Left ventricle myocardium inferior (tissue), 1 donor: ENCODE data around the gene STEAP3. TPM values are rescaled to one million over a fixed set of nuclear protein-coding genes. Genes with fewer than 3 reads are reported as not detected.

Source experiments
- DNase-seq: peaks from one replicate; pipeline ENCODE4 v3.0.0-alpha.2; 2020
- H3K27ac ChIP-seq: fragments of 200-600 bp; replicated peaks from 2 replicates; pipeline ENCODE4 v1.8.0; 2021
- H3K27me3 ChIP-seq: fragments of 200-600 bp; 2 replicates; pipeline ENCODE4 v1.8.0; 2021; ENCODE audit warnings: low read depth
- H3K36me3 ChIP-seq: fragments of 200-600 bp; 2 replicates; pipeline ENCODE4 v1.8.0; 2021
- H3K4me1 ChIP-seq: fragments of 200-600 bp; 2 replicates; pipeline ENCODE4 v1.8.0; 2021
- H3K4me3 ChIP-seq: fragments of 200-600 bp; 2 replicates; pipeline ENCODE4 v1.8.0; 2021; ENCODE audit warnings: mild to moderate bottlenecking, moderate library complexity
- H3K9me3 ChIP-seq: fragments of 200-600 bp; replicated peaks from 2 replicates; pipeline ENCODE4 v1.8.0; 2021
- intact Hi-C: fragments of 100-400 bp; cut with micrococcal nuclease; formaldehyde crosslinking; loops from one replicate; pipeline ENCODE4 v1.11.0; 2022
- total RNA-seq: library from RNA; stranded (reverse); fragmentation: NEBNext Ultra II Directional; extraction: Animal tissue kit (Norgen Biotek cat#: 25700); gene quantifications from one replicate; pipeline ENCODE4 v1.2.1, GENCODE V29; 2021
- TF ChIP-seq, protein P1 (sequence below): fragments of 200-600 bp; IDR thresholded peaks from 2 replicates; pipeline ENCODE4 v1.8.0; 2021; ENCODE audit warnings: antibody characterized with exemption, mild to moderate bottlenecking, borderline replicate concordance
- donor health status: DM: no; HTN: yes; CAD: no; lungs with severe emphysema.

STEAP3 gene
- total RNA-seq, 1 donor from 2014 or later, result 7.1 TPM

DNA sequence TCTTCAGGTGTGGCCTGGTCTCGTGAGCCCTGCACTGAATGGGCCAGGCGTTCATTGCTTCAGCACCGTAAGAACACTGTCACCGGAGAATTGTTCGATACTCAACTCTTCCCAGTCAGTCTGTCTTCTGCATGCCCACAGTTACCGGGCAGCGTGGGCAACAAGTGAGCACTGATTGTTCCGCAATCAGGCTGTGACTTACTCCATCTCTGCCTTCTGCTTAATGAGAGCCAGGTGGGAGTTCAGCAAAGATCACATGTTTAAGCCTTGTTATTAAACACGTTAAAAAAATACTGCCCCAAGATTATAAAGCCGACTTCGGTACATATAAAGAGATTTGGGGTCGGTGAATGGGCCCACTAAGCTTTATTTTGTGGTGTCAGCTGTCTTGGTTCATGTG is 3.7 kb downstream of the STEAP3 start:
- intact Hi-C loops, result no loop called here
- peaks cover 28% of the 10 kb centered on the region for H3K27me3 ChIP-seq
- no peaks in the 10 kb centered on the region for H3K36me3 ChIP-seq
- TF ChIP-seq, protein P1, sequence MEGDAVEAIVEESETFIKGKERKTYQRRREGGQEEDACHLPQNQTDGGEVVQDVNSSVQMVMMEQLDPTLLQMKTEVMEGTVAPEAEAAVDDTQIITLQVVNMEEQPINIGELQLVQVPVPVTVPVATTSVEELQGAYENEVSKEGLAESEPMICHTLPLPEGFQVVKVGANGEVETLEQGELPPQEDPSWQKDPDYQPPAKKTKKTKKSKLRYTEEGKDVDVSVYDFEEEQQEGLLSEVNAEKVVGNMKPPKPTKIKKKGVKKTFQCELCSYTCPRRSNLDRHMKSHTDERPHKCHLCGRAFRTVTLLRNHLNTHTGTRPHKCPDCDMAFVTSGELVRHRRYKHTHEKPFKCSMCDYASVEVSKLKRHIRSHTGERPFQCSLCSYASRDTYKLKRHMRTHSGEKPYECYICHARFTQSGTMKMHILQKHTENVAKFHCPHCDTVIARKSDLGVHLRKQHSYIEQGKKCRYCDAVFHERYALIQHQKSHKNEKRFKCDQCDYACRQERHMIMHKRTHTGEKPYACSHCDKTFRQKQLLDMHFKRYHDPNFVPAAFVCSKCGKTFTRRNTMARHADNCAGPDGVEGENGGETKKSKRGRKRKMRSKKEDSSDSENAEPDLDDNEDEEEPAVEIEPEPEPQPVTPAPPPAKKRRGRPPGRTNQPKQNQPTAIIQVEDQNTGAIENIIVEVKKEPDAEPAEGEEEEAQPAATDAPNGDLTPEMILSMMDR, result no peak
- peaks cover 20% of the 10 kb centered on the region for H3K4me1 ChIP-seq
- no peak overlapping the region for H3K27ac ChIP-seq
- no peak for DNase-seq
- H3K4me3 ChIP-seq, result no peak overlapping the region
- no peaks in the 10 kb centered on the region for H3K9me3 ChIP-seq

DNA sequence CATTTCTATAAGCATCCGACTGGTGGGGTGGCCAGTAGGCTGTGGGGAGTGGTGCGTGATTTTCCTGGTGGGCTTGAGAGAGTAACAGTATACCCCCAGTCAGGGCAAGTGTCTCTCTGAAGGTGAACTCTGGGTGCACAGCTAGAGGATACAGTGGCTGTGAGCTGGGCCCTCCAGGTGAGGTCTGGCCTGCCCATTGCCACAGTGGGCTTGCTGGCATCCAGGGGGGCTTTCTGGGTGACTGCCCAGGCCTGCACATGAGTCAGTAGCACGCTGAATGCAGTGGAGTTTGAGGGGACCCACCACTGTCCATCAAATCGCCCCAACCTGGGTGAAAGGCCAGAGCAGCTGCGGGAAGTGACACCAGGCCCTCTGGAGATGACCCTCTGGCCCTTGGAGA is 4.5 kb downstream of the STEAP3 start:
- Histone ChIP-seq H3K27ac (no peak overlapping the region), H3K4me1 (peaks cover 20% of the 10 kb centered on the region), H3K9me3 (no peaks in the 10 kb centered on the region), H3K36me3 (no peaks in the 10 kb centered on the region), H3K4me3 (no peak overlapping the region), H3K27me3 (peaks cover 28% of the 10 kb centered on the region)
- DNase-seq, result no peak
- intact Hi-C loops, result no loop called here
- TF ChIP-seq, protein P1, result no peak

DNA sequence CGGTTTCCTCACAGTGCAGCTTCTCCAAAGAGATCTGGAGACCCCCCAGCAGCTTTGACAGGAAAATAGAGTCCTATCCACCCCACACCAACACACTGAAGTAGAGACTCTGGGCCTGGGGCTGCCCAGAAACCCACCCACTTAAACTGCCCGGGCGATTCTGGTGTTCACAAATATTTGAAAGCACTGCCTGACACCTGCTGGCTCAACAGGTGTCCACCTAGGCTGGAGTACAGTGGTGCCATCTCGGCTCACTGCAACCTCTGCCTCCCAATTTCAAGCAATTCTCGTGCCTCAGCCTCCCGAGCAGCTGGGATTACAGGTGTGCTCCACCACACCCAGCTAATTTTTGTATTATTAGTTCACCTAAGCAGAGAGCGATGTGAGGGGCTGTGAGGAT is 5.3 kb downstream of the STEAP3 start:
- intact Hi-C loops, result no loop called here
- Histone ChIP-seq H3K4me3 (no peak overlapping the region), H3K27me3 (peaks cover 25% of the 10 kb centered on the region), H3K36me3 (no peaks in the 10 kb centered on the region), H3K27ac (no peak overlapping the region), H3K4me1 (peaks cover 12% of the 10 kb centered on the region), H3K9me3 (no peaks in the 10 kb centered on the region)
- DNase-seq, result no peak
- TF ChIP-seq, protein P1, result no peak

DNA sequence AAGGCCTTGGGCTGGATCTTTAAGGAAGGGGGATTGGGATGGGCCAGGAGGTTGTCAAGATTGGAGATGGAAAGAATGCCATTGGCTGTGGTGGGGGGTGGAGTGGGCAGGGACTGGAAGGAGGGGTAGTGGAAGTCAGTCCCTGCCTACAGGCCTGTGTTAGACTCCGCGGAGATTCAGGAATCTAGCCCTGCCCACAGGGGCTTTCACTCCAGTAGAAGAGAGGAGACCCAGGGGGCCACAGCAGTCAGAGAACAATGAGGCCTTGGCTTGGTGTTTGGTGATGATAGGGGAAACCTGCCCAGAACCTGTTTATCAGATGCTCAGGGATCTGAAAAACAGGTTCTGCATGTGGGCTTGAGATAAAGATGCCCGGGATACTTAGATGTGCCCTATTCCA is 6.1 kb downstream of the STEAP3 start:
- intact Hi-C loops, result no loop called here
- TF ChIP-seq, protein P1, result no peak
- H3K4me1 ChIP-seq, result peaks cover 4% of the 10 kb centered on the region

DNA sequence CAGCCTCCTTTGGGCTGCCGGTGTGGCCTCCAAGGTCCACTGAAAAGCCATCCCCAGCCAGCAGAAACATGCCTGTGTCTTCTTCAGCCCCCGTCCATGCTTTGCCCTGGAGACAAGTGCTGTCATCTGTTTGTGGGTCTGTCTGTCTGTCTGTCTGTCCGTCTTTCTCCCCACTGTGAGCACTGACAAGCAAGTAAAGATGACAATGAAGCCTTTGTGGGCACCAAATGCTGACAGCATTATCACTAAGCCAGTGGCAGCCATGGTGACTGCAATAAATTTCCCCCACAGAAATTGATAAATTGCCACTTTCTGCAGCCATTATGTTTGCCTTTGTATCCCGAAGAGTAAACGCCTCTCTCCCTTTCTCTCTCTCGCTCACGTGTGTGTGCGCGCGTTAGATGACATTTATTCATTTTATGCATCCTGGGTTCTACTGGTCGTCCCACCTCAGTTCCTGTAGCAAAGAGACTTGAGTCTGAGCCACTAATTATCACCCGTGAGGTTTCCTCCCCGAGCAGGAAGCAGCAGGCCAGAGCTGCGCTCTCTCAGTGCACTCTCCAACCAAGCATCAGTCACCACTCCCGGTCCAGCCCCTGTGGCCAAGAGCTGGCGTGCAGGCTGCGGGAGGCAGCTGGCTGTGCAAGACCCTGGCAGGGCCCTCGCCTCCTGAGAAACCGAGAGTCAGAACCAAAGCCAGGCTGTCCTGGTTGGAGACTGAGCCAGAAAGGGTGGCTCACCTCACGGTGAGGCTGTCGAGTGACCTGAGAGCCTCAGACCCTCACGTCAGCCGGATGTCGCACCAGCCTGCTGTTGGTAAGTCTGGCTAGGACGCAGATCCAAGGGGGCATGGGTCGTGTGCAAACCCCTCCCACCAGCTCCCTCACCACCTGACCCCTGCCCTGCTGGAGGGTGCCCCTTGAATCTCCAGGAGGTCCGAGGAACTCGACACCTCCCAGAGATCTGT is 6.9 kb downstream of the STEAP3 start:
- no peak overlapping the region for H3K4me3 ChIP-seq
- TF ChIP-seq, protein P1, result no peak
- H3K27me3 ChIP-seq, result peaks cover 10% of the 10 kb centered on the region
- H3K36me3 ChIP-seq, result no peaks in the 10 kb centered on the region
- DNase-seq, result no peak
- no peaks in the 10 kb centered on the region for H3K4me1 ChIP-seq
- H3K9me3 ChIP-seq, result no peaks in the 10 kb centered on the region
- H3K27ac ChIP-seq, result no peak overlapping the region
- intact Hi-C loops, result no loop called here

More for the DNA sequence above, 6.1 kb downstream of the STEAP3 start:
- DNase-seq, result no peak
- Histone ChIP-seq H3K9me3 (no peaks in the 10 kb centered on the region), H3K27me3 (peaks cover 18% of the 10 kb centered on the region), H3K36me3 (no peaks in the 10 kb centered on the region), H3K4me3 (no peak overlapping the region), H3K27ac (no peak overlapping the region)
